ENCODE results near the gene CALY.

The CALY gene

GRCh38 chr10:133365461-133366129 lies 28.9 kb upstream of the CALY start:
- no peak for DNase-seq (ENCODE audit: low read depth in 2 of 2)
- no peak for TF ChIP-seq CTCF (IDR thresholded peaks at IDR 0.05; ENCODE audit: low read depth, low read length)
- H3K4me3 ChIP-seq (replicated peaks in 1 of 2; ENCODE audit: low read depth in 2 of 2, low read length in 2 of 2), result no peak overlapping the region

- no peak for DNase-seq (ENCODE audit: low read depth in 2 of 2)
- no peak for TF ChIP-seq CTCF (IDR thresholded peaks at IDR 0.05; ENCODE audit: low read depth, low read length)
- no peak overlapping the region for H3K4me3 ChIP-seq (replicated peaks in 1 of 2; ENCODE audit: low read depth in 2 of 2, low read length in 2 of 2)
These were observed 28.1 kb upstream of the CALY start for GRCh38 chr10:133364645-133365431.

- no peak for DNase-seq (ENCODE audit: low read depth in 2 of 2)
- TF ChIP-seq CTCF (IDR thresholded peaks at IDR 0.05; ENCODE audit: low read depth, low read length), result no peak
- H3K4me3 ChIP-seq (replicated peaks in 1 of 2; ENCODE audit: low read depth in 2 of 2, low read length in 2 of 2), result no peak overlapping the region
These were observed 26.1 kb upstream of the CALY start for GRCh38 chr10:133362846-133363245.

GRCh38 chr10:133361773-133362441 lies 25.2 kb upstream of the CALY start:
- H3K4me3 ChIP-seq (replicated peaks in 1 of 2; ENCODE audit: low read depth in 2 of 2, low read length in 2 of 2), result no peak overlapping the region
- TF ChIP-seq CTCF (IDR thresholded peaks at IDR 0.05; ENCODE audit: low read depth, low read length), result no peak
- no peak for DNase-seq (ENCODE audit: low read depth in 2 of 2)

GRCh38 chr10:133361227-133361626 lies 24.5 kb upstream of the CALY start:
- TF ChIP-seq CTCF (IDR thresholded peaks at IDR 0.05; ENCODE audit: low read depth, low read length), result no peak
- no peak overlapping the region for H3K4me3 ChIP-seq (replicated peaks in 1 of 2; ENCODE audit: low read depth in 2 of 2, low read length in 2 of 2)
- DNase-seq (ENCODE audit: low read depth in 2 of 2), result no peak

GRCh38 chr10:133359972-133360610 lies 23.4 kb upstream of the CALY start:
- no peak for TF ChIP-seq CTCF (IDR thresholded peaks at IDR 0.05; ENCODE audit: low read depth, low read length)
- DNase-seq (ENCODE audit: low read depth in 2 of 2), result no peak
- H3K4me3 ChIP-seq (replicated peaks in 1 of 2; ENCODE audit: low read depth in 2 of 2, low read length in 2 of 2), result no peak overlapping the region

All from cardiac fibroblast (primary cell).